HepG2 (cell line): ENCODE measurements around the gene ALDH1L2. TPM values are rescaled to one million over a fixed set of nuclear protein-coding genes. Genes with fewer than 3 reads are reported as not detected.

ENCODE experiments used
- AHDC1 ChIP-seq: sonication (generic); formaldehyde crosslinking; IDR thresholded peaks from 2 replicates; pipeline ENCODE4 v1.5.1; 2020; ENCODE audit warnings: mild to moderate bottlenecking, missing genetic modification reagents, borderline replicate concordance
- CBFB ChIP-seq: sonication (generic); formaldehyde crosslinking; IDR thresholded peaks from 2 replicates; pipeline ENCODE4 v1.4.0; 2020; ENCODE audit warnings: missing genetic modification reagents
- FIP1L1 ChIP-seq: fragments of 200-400 bp; formaldehyde crosslinking; IDR thresholded peaks from 2 replicates; pipeline ENCODE4 v1.6.1; 2018; ENCODE audit warnings: low read depth, mild to moderate bottlenecking, low read length, moderate library complexity, borderline replicate concordance; ENCODE audit not compliant: insufficient read depth
- FOXM1 ChIP-seq: sonication (generic); formaldehyde crosslinking; IDR thresholded peaks from 2 replicates; pipeline ENCODE4 v1.5.0; 2020; ENCODE audit warnings: missing genetic modification reagents
- HMG20B ChIP-seq: conservative IDR thresholded peaks from 2 replicates; pipeline ENCODE4 v1.6.1; 2016; ENCODE audit warnings: missing genetic modification reagents, missing compliant biosample characterization
- MED1 ChIP-seq: sonication (generic); formaldehyde crosslinking; IDR thresholded peaks from 2 replicates; pipeline ENCODE4 v1.4.0; 2020; ENCODE audit warnings: missing genetic modification reagents
- NAIF1 ChIP-seq: sonication (generic); formaldehyde crosslinking; IDR thresholded peaks from 2 replicates; pipeline ENCODE4 v1.5.0; 2020; ENCODE audit warnings: mild to moderate bottlenecking, missing genetic modification reagents, borderline replicate concordance
- SIX1 ChIP-seq: sonication (generic); formaldehyde crosslinking; IDR thresholded peaks from 2 replicates; pipeline ENCODE4 v1.4.0; 2020; ENCODE audit warnings: missing genetic modification reagents, borderline replicate concordance
- SKI ChIP-seq: fragments of 450-650 bp; IDR thresholded peaks from one replicate; pipeline ENCODE4 v1.6.1; 2018; ENCODE audit warnings: mild to moderate bottlenecking; ENCODE audit not compliant: partially characterized antibody
- SP1 ChIP-seq, 2 experiments: fragments of 450-650 bp in 1 of 2; sonication (generic) in 1 of 2; formaldehyde crosslinking in 1 of 2; IDR thresholded peaks; 2 replicates each; pipeline versions ENCODE4 v1.4.0 to v1.6.1; 2016 to 2020; ENCODE audit warnings: missing genetic modification reagents in 1 of 2
- STAT5B ChIP-seq: sonication (generic); formaldehyde crosslinking; IDR thresholded peaks from 2 replicates; pipeline ENCODE4 v1.4.0; 2020; ENCODE audit warnings: missing genetic modification reagents
- TBP ChIP-seq: sonication (generic); formaldehyde crosslinking; IDR thresholded peaks from 2 replicates; pipeline ENCODE4 v1.5.0; 2020; ENCODE audit warnings: missing genetic modification reagents
- THRA ChIP-seq: sonication (generic); formaldehyde crosslinking; IDR thresholded peaks from 2 replicates; pipeline ENCODE4 v1.4.0; 2020; ENCODE audit warnings: missing genetic modification reagents, borderline replicate concordance
- ZBTB46 ChIP-seq: sonication (generic); formaldehyde crosslinking; IDR thresholded peaks from 2 replicates; pipeline ENCODE4 v1.4.0; 2020; ENCODE audit warnings: mild to moderate bottlenecking, missing genetic modification reagents, borderline replicate concordance
- ZNF260 ChIP-seq: sonication (generic); formaldehyde crosslinking; IDR thresholded peaks from 2 replicates; pipeline ENCODE4 v1.4.0; 2020; ENCODE audit warnings: missing genetic modification reagents, low read depth, mild to moderate bottlenecking, borderline replicate concordance
- ZNF33A ChIP-seq: sonication (generic); formaldehyde crosslinking; IDR thresholded peaks from 2 replicates; pipeline ENCODE4 v1.5.1; 2020; ENCODE audit warnings: missing genetic modification reagents, mild to moderate bottlenecking, moderate library complexity, borderline replicate concordance
- ZNF446 ChIP-seq: sonication (generic); formaldehyde crosslinking; IDR thresholded peaks from 2 replicates; pipeline ENCODE4 v1.5.0; 2020; ENCODE audit warnings: mild to moderate bottlenecking, missing genetic modification reagents
- ZNF562 ChIP-seq: sonication (generic); formaldehyde crosslinking; IDR thresholded peaks from 2 replicates; pipeline ENCODE4 v1.8.0; 2022; ENCODE audit warnings: missing genetic modification reagents, borderline replicate concordance
- ZNF816 ChIP-seq: sonication (generic); formaldehyde crosslinking; IDR thresholded peaks from 2 replicates; pipeline ENCODE4 v1.8.0; 2022; ENCODE audit warnings: missing genetic modification reagents, mild to moderate bottlenecking, borderline replicate concordance
- ZSCAN25 ChIP-seq: sonication (generic); formaldehyde crosslinking; IDR thresholded peaks from 2 replicates; pipeline ENCODE4 v1.8.0; 2022; ENCODE audit warnings: mild to moderate bottlenecking, missing genetic modification reagents
- polyA plus RNA-seq, 8 experiments: library from polyadenylated mRNA; depleted of rRNA in 3 of 8; stranded (reverse) in 7 of 8; unstranded in 1 of 8; fragments of >200 nt; fragmentation: Illumina TruSeq in 4 of 8; extraction: Trizol in 4 of 8; gene quantifications; 2 replicates each; pipeline versions ENCODE4 v1.2.1 to v1.2.3, GENCODE V29; 2011 to 2016; ENCODE audit warnings: low read depth in 4 of 8, missing spikeins in 1 of 8, mixed read lengths in 1 of 8; ENCODE audit not compliant: insufficient read depth in 1 of 8
- total RNA-seq, 5 experiments: library from RNA; depleted of rRNA; stranded (reverse); fragments of >200 nt; fragmentation: Illumina TruSeq; extraction: Trizol; gene quantifications; 2 replicates each; pipeline ENCODE4 v1.2.3, GENCODE V29; 2016; ENCODE audit warnings: low read depth in 1 of 5

Gene ALDH1L2
- total and polyA plus RNA-seq, 2 of the 13 experiments (the other 11 are each of a cell fraction or from before 2014, with no cell fraction given) = 0.40 to 4.6 TPM

- TF ChIP-seq THRA (CRISPR knock-in tag) = peak; percentile 58
- 0 out of 2 replicates have a peak, but pooled peaks have one; percentile 77 for TF ChIP-seq ZBTB46 (CRISPR knock-in tag)
- no peak for TF ChIP-seq SP1 (IDR thresholded peaks at IDR 0.05)
- TF ChIP-seq SP1 (CRISPR knock-in tag; IDR thresholded peaks at IDR 0.05) = peak; percentile 88
- TF ChIP-seq ZNF33A = no peak
- peak; percentile 95 for TF ChIP-seq ZNF446 (CRISPR knock-in tag)
- TF ChIP-seq ZNF562 (CRISPR knock-in tag) = no peak; the same call in 1 of the 2 replicates
- TF ChIP-seq SKI = peak; percentile 85
- TF ChIP-seq STAT5B (CRISPR knock-in tag) = no peak
- TF ChIP-seq FIP1L1 = no peak
- peak; percentile 76 for TF ChIP-seq MED1 (CRISPR knock-in tag)
- no peak; the same call in 1 of the 2 replicates for TF ChIP-seq HMG20B (CRISPR knock-in tag)
- TF ChIP-seq AHDC1 (CRISPR knock-in tag) = no peak
- 0 out of 2 replicates have a peak, but pooled peaks have one; percentile 72 for TF ChIP-seq NAIF1
- TF ChIP-seq CBFB (CRISPR knock-in tag) = peak; percentile 85; the same call in 1 of the 2 replicates
- 0 out of 2 replicates have a peak, but pooled peaks have one; percentile 45 for TF ChIP-seq FOXM1 (CRISPR knock-in tag)
- TF ChIP-seq ZNF816 (CRISPR knock-in tag) = peak; percentile 64; the same call in 1 of the 2 replicates
- TF ChIP-seq SIX1 (CRISPR knock-in tag) = no peak
- TF ChIP-seq TBP (CRISPR knock-in tag) = no peak
- peak; percentile 53; the same call in 1 of the 2 replicates for TF ChIP-seq ZSCAN25 (CRISPR knock-in tag)
- no peak for TF ChIP-seq ZNF260 (CRISPR knock-in tag)
Measured at GRCh38 chr12:105107494-105108371, 23.5 kb upstream of the ALDH1L2 start, which contains the start of gene WASHC4 (continued).
